GM18861 (cell line): ENCODE measurements around the gene ECSCR.
"Not testable (repeated sequence)": the region's sequence is repeated elsewhere in the genome, so short reads cannot be mapped to it uniquely, and the experiment has no call there.

Experiments used
- ATAC-seq: cut with Tn5 transposase; IDR thresholded peaks from one replicate; pipeline ENCODE4 v1.9.1; 2021; ENCODE audit not compliant: unreplicated experiment

Gene ECSCR, protein sequence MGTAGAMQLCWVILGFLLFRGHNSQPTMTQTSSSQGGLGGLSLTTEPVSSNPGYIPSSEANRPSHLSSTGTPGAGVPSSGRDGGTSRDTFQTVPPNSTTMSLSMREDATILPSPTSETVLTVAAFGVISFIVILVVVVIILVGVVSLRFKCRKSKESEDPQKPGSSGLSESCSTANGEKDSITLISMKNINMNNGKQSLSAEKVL

DNA sequence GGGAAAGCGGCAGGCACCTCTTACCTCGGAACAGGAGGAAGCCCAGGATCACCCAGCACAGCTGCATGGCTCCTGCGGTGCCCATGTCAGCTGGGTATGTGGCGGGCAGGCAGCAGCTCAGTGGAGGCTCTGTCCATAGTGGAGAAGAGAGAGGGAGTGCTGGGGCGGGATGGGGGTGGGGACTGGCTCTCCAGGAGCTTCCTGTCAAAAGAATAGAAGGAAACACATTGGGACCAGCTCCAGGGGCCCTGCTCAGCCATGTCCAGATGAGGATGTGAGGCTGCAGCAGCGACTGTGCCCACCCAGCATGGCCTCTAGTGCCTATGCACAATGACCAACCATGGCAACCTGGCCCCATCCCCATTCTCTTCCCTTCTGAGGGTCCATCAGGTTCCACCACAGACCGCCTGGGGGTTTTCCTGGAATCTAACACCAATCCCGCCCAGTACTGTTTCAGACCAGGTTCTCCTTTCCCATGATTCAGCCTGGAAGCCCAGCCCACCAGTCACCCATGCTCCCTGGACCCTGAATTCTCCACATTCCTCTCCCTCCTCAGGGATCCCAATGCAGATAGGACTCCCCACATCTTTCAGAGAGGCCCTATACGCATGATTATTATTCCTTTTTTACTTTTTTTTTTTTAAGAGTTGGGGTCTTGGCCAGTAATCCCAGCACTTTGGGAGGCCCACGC, at the start of gene ECSCR:
ECSCR (minus strand) TSS at position 158 of the 691 bp plus-strand sequence; CDS start at position 85, 73 bp downstream.
- ATAC-seq = no peak

- not testable (repeated sequence) for ATAC-seq
These were observed 42.2 kb upstream of the ECSCR start for GRCh38 chr5:139504722-139505121.

GRCh38 chr5:139503879-139504278, 41.3 kb upstream of the ECSCR start:
- ATAC-seq = not testable (repeated sequence)

DNA sequence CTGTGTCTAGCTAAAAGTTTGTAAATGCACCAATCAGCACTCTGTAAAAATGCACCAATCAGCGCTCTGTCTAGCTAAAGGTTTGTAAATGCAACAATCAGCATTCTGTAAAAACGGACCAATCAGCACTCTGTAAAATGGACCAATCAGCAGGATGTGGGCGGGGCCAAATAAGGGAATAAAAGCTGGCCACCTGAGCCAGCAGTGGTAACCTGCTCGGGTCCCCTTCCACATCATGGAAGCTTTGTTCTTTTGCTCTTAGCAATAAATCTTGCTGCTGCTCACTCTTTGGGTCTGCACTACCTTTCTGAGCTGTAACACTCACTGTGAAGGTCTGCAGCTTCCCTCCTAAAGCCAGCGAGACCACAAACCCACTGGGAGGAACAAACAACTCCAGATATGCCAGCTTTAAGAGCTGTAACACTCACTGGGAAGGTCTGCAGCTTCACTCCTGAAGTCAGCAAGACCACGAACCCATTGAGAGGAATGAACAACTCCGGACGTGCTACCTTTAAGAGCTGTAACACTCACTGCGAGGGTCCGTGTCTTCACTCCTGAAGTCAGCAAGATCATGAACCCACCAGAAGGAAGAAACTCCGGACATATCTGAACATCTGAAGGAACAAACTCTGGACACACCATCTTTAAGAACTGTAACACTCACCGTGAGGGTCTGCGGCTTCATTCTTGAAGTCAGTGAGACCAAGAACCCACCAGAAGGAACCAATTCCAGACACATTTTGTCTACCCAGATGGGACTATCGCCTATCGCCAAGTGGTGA, 40.7 kb upstream of the ECSCR start:
- not testable (repeated sequence) for ATAC-seq

- no peak for ATAC-seq
These were observed 38.8 kb upstream of the ECSCR start for GRCh38 chr5:139501381-139501780.

GRCh38 chr5:139495638-139496435, 33.3 kb upstream of the ECSCR start:
- no peak for ATAC-seq

DNA sequence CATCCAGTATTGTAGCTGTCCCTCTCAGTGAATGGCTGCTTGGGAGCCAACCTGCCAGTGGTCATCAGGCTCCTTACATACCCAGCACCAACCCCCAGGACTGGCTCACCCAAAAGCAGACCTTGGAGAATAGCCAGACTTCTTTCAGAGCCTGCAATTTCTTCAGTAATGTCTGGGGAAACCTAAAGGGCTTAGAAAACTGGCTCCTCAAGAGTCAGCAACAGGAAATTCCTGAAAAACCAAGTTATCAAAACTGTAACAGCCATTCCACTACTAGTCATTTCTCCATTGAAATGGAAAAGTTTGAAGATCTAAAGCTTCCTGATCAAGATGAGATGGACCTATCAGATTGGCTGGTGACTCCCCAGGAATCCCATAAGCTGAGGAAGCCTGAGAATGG, 32.3 kb upstream of the ECSCR start:
- no peak for ATAC-seq

DNA sequence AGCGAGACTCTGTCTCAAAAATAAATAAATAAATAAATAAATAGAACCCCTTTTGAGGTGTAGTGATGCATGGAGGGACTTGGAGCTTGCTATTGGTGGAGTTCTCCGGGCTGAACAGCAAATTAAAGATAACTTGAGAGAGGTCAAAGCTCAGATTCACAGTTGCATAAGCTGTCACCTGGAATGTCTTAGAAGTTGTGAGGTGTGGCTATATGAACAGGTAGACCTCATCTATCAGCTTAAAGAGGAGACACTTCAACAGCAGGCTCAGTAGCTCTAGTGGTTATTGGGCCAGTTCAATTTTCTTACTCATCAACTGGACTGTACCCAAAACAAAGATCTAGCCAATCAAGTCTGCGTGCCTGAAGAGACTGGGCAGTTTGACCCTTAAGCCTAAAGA, 31.7 kb upstream of the ECSCR start:
- no peak for ATAC-seq

GRCh38 chr5:139492700-139493192, 30.2 kb upstream of the ECSCR start:
- no peak for ATAC-seq

DNA sequence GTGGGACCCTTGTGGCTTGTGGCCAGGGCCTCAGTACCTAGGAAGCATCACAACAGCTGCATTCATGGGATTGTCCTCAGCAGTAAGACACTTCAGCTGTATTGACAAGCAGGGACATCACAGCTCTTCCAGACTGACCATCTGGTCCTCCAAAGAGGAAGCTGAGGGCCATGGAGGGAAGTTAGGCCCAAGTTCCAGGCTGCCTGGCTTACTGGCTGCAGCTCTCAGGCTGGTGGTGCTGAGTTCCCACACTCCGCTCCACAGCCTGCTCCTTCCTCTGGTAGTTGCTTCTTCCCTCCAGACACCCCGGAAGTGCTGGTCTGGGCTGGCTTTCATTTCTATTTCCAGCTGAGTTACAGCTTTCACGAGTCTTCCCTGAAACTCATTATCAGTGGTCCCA, 25.7 kb upstream of the ECSCR start:
- ATAC-seq = no peak

DNA sequence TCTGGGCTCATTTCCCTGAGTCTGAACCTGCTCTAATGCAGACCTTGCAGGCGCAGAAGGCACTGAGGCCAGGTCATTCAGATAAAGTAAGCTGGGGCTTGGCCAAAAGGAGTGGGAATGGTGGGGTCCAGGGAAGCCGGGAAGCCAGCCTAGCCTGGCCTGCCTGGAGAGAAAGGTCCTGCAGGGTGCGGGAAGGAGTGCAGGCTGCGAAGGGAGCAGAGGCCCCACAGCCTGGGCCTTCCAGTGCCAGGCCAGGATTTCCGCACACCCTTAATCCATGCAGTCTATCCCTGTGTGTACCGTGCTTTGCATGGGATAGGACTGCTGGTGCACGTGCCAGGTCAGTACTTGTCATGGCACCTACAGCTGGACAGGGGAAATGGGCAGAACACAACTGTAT, 23.7 kb upstream of the ECSCR start:
- ATAC-seq = no peak

- ATAC-seq = not testable (repeated sequence)
These were observed 20.3 kb upstream of the ECSCR start for GRCh38 chr5:139482890-139483208.

- no peak for ATAC-seq
These were observed 19.7 kb upstream of the ECSCR start, which contains the start of gene STING1 for GRCh38 chr5:139482050-139482889. TSS of gene STING1 (minus strand) at chr5:139482758. CDS start at chr5:139481704, 1,054 bp downstream.

DNA sequence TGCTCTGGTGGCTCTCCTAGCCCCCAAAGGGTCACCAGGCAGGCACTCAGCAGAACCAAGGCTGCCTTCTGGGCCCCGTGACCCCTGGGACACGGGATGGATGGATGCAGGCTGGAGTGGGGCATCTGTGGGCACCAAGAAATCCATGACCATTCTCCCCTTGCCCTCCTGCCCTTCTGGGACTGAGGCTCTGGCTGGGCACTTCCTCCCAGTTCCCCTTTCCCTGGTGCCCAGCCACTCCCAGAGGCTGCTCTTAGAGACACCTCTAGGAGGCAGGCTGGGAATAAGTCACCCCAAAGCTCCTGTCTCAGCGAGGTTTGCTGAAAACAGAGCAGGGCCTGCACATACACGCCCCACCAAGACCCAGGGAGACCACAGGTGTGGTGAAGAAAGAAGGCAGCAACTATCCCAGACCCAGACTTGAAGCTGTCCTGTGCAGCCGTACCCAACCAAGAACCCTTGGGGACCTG, 19.1 kb upstream of the ECSCR start:
- ATAC-seq = no peak

DNA sequence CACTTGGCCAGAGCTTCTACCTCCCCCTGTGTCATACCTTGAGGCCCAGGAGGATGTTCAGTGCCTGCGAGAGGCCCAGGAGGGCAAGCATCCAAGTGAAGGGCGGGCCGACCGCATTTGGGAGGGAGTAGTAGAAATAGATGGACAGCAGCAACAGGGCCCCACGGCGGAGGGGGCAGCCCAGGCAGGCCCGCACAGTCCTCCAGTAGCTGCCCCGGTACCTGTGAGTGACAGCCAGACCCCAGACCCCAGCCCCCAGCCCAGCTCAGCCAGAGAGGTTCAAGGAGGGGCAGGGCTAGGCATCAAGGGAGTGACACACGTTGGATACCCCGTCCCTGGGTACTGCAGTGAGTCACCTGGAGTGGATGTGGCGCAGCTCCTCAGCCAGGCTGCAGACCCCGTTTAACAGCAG, 18.6 kb upstream of the ECSCR start:
- ATAC-seq = no peak

- ATAC-seq = not testable (repeated sequence)
These were observed 17.2 kb upstream of the ECSCR start for GRCh38 chr5:139479729-139480128.

- ATAC-seq = not testable (repeated sequence)
These were observed 16.3 kb upstream of the ECSCR start for GRCh38 chr5:139478657-139479423.

GRCh38 chr5:139475865-139476617, 13.5 kb upstream of the ECSCR start:
- no peak for ATAC-seq
